Measurements from ENCODE around the gene DCC.

The DCC gene

DNA sequence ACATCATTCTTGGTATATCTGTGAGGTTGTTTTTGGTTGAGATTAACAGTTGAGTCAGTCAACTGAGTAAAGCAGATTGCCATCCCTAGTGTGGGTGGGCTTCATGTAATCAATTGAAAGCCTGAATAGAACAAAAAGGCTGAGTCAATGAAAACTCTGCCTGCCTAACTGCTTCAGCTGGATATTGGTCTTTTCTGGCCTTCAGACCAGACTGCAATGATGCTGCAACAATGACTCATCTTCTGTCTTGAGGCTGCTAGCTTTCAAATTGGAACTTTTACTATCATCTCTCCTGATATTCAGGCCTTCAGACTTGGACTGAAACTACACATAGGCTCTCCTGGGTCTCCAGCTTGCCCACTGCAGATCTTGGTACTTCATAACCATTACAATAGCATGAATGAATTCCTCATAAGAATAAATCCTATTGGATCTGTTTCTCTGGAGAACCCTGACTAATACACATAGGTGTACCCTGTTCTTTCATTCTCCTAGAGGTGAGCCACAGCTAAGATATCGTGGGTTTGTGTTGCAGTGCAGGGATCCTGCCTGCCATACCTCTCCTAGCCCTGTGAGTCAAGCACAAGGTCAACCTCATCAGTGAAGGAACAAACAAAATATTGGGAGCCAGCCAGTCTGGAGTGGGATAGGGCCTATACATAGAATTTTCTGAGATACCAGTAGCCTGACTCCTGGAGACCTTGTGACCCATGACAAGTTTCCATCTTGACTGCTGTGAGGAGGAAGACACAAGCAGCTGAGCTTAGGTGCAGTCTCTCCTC lies 473.8 kb downstream of the DCC start:
- DNase-seq (no peak), ATAC-seq (replicated peaks) (no peak)
- Mint-ChIP-seq H3K4me3 (no peak overlapping the region), H3K9me3 (peaks cover 0 to 8% of the 10 kb centered on the region in 2 donors), H3K27me3 (no peaks in the 10 kb centered on the region), H3K27ac (no peak overlapping the region), H3K36me3 (no peaks in the 10 kb centered on the region), H3K4me1 (no peaks in the 10 kb centered on the region)

DNA sequence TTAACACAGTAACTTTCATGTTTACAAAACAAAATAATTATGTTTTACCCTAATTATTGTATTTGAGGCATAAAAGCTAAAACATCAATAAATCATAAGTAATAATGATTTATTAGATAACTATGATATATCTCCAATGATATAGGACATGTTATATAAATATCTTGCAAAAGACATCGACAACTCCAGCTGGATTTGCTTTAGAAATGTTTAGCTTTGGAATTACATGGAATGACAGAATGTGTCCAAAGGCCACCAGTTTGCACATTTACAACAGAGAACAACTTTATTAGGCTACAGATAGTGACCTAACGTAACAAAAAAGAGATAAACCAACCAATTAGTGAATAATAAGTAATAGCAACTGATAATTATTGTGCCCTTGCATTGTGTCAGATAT lies 475.7 kb downstream of the DCC start:
- DNase-seq (no peak), ATAC-seq (replicated peaks) (no peak)
- Mint-ChIP-seq H3K27me3 (no peaks in the 10 kb centered on the region), H3K27ac (no peak overlapping the region), H3K4me1 (no peaks in the 10 kb centered on the region), H3K4me3 (no peak overlapping the region), H3K36me3 (no peaks in the 10 kb centered on the region), H3K9me3 (peaks cover 0 to 5% of the 10 kb centered on the region in 2 donors)

DNA sequence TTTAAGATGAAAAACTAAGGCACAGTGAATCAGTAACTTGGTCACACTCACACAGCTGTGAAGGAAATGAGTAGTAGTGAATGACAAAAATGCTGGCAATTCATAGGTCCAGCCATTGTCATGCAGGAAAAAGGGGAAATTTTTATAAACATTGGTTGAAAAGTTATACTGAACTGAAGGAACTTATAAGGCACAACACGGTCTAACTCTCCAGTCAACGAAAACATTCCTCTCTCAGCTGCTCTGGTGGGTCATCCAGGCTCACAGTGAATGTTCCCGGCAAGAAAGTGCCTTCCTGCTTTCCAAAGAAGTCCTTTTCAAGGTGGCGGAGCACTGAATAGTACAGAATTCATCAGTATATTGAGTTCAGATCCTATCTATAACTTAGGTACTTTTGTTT lies 476.1 kb downstream of the DCC start:
- Mint-ChIP-seq H3K4me1 (no peaks in the 10 kb centered on the region), H3K27ac (no peak overlapping the region), H3K4me3 (no peak overlapping the region), H3K27me3 (no peaks in the 10 kb centered on the region), H3K36me3 (no peaks in the 10 kb centered on the region), H3K9me3 (peaks cover 3 to 7% of the 10 kb centered on the region in 2 donors)
- ATAC-seq (replicated peaks) = no peak
- no peak for DNase-seq

DNA sequence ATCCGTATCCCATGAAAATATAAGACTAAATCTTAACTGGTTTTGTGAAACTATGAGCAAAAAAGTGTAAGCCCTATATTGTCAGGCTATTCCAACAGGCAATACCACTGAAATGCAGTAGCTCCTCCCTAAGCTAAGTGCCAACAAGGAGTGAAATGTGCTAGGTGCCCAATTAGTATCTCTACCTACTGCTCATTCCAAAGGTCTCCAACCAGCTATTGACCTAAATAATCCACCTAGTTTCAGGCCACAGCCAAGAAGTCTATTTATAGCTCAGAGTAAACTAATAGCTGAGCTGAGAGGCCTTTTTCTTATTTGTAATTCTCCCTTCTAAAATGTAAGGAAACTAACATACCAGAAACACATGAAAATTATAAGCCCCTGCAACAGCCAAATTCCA lies 482.2 kb downstream of the DCC start:
- no peak overlapping the region for H3K4me3 Mint-ChIP-seq
- H3K9me3 Mint-ChIP-seq = peaks cover 4% of the 10 kb centered on the region in 2 donors
- no peak for DNase-seq
- H3K36me3 Mint-ChIP-seq = no peaks in the 10 kb centered on the region
- no peaks in the 10 kb centered on the region for H3K4me1 Mint-ChIP-seq
- H3K27ac Mint-ChIP-seq = no peak overlapping the region
- ATAC-seq (replicated peaks) = no peak
- no peaks in the 10 kb centered on the region for H3K27me3 Mint-ChIP-seq

DNA sequence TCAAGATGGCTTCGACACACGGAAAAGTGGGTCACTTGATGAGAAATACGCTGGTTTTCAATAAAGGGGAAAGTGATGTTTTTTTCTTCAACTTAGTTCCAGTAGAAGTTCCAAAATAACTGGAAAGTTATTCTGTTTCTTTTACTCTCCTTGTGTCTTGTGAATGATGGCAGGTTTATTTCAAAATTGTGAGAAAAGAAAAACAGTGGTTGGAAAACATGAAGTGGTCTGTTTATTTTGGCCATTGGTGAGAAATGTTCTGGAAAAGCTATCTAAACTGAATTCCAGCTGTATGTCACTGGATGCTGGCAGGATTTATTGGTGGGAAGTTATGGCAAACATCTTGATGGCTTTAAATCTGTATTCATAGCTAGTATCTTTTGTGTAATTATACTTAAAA lies 484.1 kb downstream of the DCC start:
- no peak for DNase-seq
- Mint-ChIP-seq H3K27ac (no peak overlapping the region), H3K36me3 (no peaks in the 10 kb centered on the region), H3K27me3 (no peaks in the 10 kb centered on the region), H3K9me3 (peaks cover 4% of the 10 kb centered on the region in 2 donors), H3K4me1 (no peaks in the 10 kb centered on the region), H3K4me3 (no peak overlapping the region)
- no peak for ATAC-seq (replicated peaks)

DNA sequence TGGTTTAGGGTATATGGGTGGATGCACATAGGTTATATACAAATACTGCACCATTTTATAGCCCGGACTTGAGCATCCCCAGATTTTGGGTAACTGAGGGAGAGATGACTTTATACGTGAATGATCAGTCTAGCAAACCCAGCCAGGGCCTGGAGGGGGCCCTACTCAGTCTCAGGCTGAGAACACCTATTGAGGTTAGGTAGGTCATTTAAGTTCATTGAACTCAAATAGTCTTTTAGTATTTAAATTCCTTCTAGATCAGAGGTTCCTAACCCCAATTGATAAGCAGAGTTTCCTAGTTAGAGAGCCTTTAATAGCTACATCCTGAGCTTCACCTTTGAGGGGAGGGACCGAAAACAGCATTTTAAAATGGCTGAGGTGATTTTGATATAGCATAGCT lies 487.0 kb downstream of the DCC start:
- Mint-ChIP-seq H3K4me1 (no peaks in the 10 kb centered on the region), H3K36me3 (no peaks in the 10 kb centered on the region), H3K9me3 (peaks cover 0 to 1% of the 10 kb centered on the region in 2 donors), H3K4me3 (no peak overlapping the region), H3K27ac (no peak overlapping the region), H3K27me3 (no peaks in the 10 kb centered on the region)
- no peak for DNase-seq
- no peak for ATAC-seq (replicated peaks)

DNA sequence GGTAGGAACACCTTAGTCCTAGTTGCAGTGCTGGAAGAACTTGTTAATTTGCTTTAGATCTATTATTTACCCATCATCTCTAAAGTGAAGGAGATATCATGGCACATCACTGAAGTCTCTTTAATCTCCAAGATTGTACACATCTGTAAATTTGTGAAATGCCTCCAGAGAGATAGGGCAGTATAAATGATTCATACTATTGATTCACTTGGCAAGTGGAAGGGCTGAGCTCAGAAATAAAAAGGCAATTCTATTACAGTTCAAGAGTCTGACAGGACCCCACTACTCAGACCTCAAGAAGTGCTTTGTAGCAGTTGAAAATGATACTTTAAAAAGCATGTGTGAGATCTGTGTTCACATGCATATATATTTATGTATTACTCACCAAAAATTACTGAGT lies 489.3 kb downstream of the DCC start:
- Mint-ChIP-seq H3K9me3 (no peaks in the 10 kb centered on the region), H3K36me3 (no peaks in the 10 kb centered on the region), H3K27ac (no peak overlapping the region), H3K27me3 (no peaks in the 10 kb centered on the region), H3K4me3 (no peak overlapping the region), H3K4me1 (no peaks in the 10 kb centered on the region)
- DNase-seq (no peak), ATAC-seq (replicated peaks) (no peak)

DNA sequence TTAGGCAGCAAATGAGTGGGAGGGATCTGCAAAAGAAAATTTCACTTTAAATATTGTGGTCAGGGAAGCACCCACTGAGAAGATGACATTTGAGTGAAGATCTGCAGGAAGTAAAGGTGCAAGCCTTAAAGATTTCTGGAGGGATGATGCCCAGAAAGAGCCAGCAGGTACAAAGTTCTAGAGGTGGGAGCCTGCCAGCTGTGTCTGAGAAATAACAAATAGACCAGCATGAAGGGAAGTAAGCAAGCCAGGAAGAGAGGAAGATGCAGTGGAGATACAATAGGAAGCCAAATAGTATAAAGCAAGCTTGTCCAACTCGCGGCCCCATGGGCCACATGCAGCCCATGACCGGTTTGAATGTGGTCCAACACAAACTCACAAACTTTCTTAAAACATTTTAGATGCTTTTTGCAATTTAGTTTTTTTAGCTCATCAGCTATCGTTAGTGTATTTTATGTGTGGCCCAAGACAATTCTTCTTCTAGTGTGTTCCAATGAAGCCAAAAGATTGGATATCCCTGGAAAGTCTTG lies 489.9 kb downstream of the DCC start:
- Mint-ChIP-seq H3K27ac (no peak overlapping the region), H3K27me3 (no peaks in the 10 kb centered on the region), H3K36me3 (no peaks in the 10 kb centered on the region), H3K9me3 (no peaks in the 10 kb centered on the region), H3K4me1 (no peaks in the 10 kb centered on the region), H3K4me3 (no peak overlapping the region)
- no peak for DNase-seq
- ATAC-seq (replicated peaks) = no peak

DNA sequence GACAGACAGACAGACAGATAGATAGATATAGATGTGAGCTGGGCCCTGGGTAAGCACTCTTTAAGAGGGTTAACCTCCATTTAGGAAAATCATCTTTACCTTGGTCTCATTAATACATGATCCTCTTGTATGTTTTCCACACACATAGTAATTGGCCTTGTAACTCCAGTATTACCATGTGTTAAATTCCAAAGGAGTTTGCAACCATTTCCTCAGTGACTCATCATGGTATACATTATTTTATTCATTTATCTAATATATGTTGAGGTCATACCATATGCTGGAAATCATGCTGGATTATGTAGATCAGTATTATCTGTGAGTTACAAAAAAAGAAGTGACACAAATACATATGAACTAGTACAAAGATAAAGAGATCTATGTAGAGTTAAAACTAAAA lies 504.3 kb downstream of the DCC start:
- DNase-seq = no peak
- Mint-ChIP-seq H3K27ac (no peak overlapping the region), H3K9me3 (peaks cover 0 to 2% of the 10 kb centered on the region in 2 donors), H3K36me3 (no peaks in the 10 kb centered on the region), H3K4me3 (no peak overlapping the region), H3K27me3 (no peaks in the 10 kb centered on the region), H3K4me1 (no peaks in the 10 kb centered on the region)
- ATAC-seq (replicated peaks) = no peak

DNA sequence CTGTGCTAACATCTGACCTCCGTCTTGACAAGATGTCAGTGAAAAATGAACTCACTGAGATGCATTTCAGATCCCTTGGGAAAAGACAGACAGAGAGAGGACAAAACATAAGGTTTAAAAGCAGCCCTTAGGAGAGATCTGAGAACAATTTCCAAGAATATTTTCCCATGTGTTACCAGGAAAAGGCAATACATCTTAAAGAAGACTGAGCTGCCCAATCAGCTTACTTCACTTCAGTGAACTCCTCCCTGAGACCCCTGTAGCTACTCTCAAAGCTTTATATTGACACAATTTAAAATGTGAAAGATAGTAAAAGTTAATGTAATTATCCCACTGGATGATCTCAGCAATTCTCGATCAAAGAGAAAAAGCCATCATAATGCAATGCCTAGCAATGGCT lies 505.0 kb downstream of the DCC start:
- no peaks in the 10 kb centered on the region for H3K4me1 Mint-ChIP-seq
- DNase-seq (no peak), ATAC-seq (replicated peaks) (no peak)
- peaks cover 0 to 2% of the 10 kb centered on the region in 2 donors for H3K9me3 Mint-ChIP-seq
- no peak overlapping the region for H3K4me3 Mint-ChIP-seq
- H3K27ac Mint-ChIP-seq = no peak overlapping the region
- H3K36me3 Mint-ChIP-seq = no peaks in the 10 kb centered on the region
- H3K27me3 Mint-ChIP-seq = no peaks in the 10 kb centered on the region

DNA sequence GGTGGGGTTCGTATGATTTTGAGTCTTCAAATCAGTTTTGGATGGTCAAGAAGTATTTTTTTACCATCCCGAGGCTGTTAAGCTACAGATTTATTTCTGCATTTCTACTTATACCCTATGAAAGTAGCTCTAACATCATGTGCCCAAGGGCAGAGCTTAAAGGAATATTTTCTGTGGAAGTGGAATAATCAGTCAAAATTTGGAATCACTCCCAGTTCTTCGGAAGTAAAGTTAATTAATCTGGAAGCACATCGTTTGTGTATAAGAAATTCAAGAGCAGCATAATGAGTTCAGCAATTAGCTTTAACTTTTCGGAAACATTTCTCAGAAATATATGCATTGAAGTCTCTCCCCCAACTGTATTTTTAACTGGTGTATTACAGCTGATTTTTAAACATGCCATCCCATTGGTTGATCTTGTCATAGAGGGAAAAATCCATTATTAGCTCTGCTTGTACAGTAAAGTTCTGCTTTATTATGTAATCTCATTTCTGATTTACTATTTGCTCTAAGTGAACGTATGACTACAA lies 510.1 kb downstream of the DCC start:
- DNase-seq (no peak), ATAC-seq (replicated peaks) (no peak)
- H3K4me3 Mint-ChIP-seq = no peak overlapping the region
- no peaks in the 10 kb centered on the region for H3K27me3 Mint-ChIP-seq
- no peaks in the 10 kb centered on the region for H3K9me3 Mint-ChIP-seq
- H3K4me1 Mint-ChIP-seq = no peaks in the 10 kb centered on the region
- H3K36me3 Mint-ChIP-seq = no peaks in the 10 kb centered on the region
- no peak overlapping the region for H3K27ac Mint-ChIP-seq

DNA sequence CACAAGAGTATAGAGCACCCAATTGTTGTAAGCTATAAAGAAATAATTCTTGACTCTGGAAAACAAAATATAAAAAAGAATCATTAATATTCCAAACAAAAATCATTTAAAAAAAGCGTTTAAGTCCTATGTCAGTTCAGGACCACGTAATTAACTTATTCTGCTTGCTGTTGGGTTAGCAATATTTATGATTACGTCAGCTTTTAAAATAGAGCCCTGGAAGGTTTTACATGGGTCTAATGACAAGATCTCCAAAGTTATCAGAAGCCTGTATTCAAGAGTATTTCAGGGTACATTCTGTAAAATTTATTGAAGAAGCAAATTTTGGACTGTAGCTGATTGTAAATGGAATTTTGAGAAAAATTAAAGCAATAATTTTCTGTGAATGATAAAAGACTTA lies 521.6 kb downstream of the DCC start:
- H3K4me1 Mint-ChIP-seq = no peaks in the 10 kb centered on the region

DNA sequence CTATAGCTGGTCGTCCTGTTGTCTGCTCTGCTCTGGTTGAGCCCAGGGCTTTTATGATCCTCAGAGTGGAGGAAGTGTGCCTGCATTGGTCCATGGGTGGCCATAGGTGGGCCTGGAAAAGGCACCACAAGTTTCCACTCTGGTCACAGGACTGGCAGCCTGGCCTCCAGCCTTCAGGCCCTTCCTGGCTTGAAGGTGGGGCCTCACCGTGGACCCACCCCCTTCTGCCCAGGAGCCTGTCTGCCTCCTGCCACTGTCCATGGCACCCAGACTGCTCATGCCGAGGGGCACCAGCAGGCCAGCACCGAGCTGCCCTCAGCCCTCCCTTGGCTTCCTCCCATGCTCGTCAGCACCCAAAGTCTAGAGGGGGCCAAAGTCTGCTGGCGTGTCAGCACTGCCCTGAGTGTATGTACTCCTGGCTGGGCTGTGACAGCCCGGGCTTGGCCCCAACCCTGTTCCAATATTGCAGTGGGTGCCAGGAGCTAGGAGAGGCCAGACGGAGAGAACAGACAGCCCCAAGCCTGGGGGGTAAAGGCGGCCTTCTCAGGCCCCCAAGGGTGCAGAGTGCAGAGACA lies 529.4 kb downstream of the DCC start:
- H3K9me3 Mint-ChIP-seq = peaks cover 0 to 2% of the 10 kb centered on the region in 2 donors
- H3K36me3 Mint-ChIP-seq = no peaks in the 10 kb centered on the region
- H3K27ac Mint-ChIP-seq = no peak overlapping the region
- ATAC-seq (replicated peaks) = no peak
- H3K27me3 Mint-ChIP-seq = no peaks in the 10 kb centered on the region
- no peaks in the 10 kb centered on the region for H3K4me1 Mint-ChIP-seq
- H3K4me3 Mint-ChIP-seq = no peak overlapping the region
- no peak for DNase-seq

More for the DNA sequence above, 521.6 kb downstream of the DCC start:
- H3K27me3 Mint-ChIP-seq = no peaks in the 10 kb centered on the region
- no peak for ATAC-seq (replicated peaks)
- no peak overlapping the region for H3K27ac Mint-ChIP-seq
- DNase-seq = no peak
- H3K4me3 Mint-ChIP-seq = no peak overlapping the region
- no peaks in the 10 kb centered on the region for H3K36me3 Mint-ChIP-seq
- peaks cover 0 to 2% of the 10 kb centered on the region in 2 donors for H3K9me3 Mint-ChIP-seq

DNA sequence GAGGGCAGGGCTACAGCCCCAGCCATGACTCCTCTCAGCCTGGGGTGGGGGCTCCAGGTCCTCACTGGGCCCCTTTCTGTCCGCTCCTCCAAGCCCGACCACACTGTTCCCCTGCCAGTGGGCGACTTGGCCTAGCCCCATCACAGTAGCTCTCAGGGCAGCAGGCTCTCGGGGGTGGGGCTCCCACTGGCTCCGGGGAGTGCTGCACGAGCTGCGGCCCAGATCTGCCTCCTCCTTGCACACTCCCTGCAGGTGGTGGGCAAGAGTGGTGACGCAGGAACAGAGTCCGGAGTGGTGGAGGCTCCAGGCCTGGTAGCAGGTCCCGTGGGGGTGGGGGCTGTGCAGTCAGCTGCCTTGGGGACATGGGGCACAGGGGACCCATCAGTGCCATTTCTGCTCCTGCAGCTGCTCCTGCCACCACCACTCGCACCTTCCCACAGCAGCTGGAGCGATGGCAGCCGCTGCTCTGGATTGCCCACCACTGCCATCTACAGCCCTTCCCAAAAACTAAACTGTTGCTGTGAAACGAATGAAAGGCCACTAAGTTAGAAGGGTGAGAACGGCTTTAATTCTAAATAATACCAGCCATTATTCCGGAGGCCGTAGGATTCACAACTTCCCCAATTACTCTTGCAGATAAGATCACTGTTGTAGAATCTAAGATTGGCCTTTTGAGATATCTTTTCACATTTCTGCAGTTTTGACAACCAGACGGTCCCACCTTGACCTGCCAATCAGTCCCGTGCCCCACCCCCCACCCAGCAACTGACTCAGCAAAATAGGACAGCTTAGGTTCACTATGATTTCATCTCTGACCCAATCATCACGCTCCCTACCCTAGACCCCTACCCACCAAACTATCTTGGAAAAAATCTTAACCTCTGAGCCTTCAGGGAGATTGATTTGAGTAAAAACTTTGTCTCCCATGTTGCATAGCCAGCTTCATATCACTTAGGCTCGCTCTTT lies 530.2 kb downstream of the DCC start:
- DNase-seq = no peak
- no peaks in the 10 kb centered on the region for H3K4me1 Mint-ChIP-seq
- no peaks in the 10 kb centered on the region for H3K27me3 Mint-ChIP-seq
- no peak overlapping the region for H3K27ac Mint-ChIP-seq
- H3K4me3 Mint-ChIP-seq = no peak overlapping the region
- no peak for ATAC-seq (replicated peaks)
- peaks cover 0 to 2% of the 10 kb centered on the region in 2 donors for H3K9me3 Mint-ChIP-seq
- H3K36me3 Mint-ChIP-seq = no peaks in the 10 kb centered on the region

Data from stimulated activated naive B cell treated with anti-CD40 and anti-IgM and Interleukin-4, amounts not matched to agents 10 μg/mL and 1 μg/mL and 100 μg/mL, for 72 hours (primary cell).